Measurements from ENCODE around the gene PDC.
"Not testable (repeated sequence)": the region's sequence is repeated elsewhere in the genome, so short reads cannot be mapped to it uniquely, and the experiment has no call there.

Gene PDC

DNA sequence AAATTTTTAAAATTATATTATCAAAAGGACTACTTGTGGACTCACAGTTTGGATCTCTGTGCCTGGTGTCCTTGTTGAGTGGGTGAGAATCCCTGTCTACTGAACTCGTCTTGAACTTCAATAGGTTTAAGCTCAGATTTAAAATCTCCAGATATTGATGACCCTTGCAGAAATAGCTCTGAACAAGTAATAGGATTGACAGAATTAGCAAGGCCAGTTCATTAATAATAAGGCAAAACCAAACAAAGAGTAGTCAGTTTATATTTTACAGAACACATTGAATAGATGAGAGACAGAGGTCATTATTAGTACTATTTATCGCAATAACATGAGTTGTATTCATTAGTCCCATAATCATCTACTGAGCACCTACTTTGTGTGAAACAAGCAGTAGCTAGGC, at the start of gene PDC:
PDC (minus strand) TSS at position 101 of the 400 bp plus-strand sequence. CDS start 11,655 bp downstream, outside the sequence.
- DNase-seq, result no peak

DNA sequence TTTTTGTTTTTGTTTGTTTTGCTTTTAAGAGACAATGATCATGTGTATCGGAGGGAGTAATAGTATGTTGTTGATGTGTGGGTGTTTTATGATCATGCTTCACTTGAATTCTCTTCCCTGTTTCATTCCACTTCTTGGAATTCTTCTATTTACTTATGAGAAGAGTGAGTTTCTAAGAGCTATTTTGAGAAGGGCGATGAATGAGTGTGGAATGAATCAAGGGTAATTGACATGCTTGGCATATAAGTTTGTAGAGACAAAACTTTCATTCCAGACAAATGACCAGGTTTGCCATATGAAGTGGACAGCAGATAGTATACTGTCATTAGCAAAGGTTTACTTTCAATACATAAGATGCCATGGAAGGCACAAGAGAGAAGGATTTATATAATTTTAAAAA, 42.3 kb upstream of the PDC start:
- no peak for DNase-seq

DNA sequence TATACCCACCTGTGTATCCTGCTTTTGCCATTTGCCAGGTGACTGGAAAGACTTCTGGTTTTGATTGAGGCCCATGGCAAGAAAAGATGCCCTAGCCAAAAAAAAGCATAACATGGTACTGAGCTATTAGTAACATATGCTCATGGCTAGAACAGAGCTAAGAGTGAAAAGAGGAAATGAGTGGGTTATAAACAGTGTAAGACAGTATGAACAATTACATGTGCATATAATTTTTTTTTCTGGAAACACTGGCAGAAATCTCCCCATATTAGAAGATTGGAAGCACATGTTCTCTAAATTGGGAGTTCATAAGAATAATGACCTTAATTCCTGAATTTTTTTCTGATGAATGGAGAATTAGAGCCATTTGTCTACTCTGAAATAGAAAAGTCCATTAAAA, 41.2 kb upstream of the PDC start:
- DNase-seq, result no peak

DNA sequence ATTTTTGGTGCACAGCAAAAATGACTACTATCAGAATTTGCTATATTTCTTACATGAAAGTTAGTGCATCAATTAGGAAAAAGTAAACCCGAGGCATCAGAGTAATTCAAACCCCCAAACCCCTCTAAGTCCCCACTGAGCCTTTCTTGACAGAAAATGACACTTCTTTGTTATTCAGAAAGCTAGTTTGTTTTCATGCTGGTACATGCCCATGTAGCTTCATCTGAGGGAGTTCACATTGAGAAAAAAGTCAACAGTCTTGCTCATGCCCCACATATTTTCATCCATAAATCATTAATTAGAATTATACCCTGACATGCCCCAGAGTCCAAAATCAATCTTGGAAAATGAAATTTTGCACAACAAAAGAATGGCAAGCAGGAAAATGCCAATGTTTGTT, 39.9 kb upstream of the PDC start:
- DNase-seq, result no peak

DNA sequence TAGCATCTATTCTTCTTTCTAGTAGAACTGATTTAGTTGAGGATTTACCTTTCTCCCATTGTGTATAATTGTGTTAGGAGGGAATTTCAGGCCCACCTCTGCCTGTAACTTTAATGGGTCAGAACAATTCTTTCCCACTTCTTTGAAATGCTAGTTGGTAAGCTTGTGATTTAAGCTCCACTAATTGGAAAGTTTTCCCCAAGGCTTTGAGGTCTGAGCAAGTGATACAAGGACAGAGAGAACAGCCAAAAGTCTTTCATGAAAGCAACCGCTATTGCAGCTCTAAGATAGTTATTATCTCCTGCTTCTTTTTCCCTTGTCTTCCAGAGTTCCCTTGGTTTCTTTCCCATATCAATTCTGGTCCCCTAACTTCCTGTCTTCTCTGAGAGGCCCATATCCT, 38.7 kb upstream of the PDC start:
- DNase-seq, result no peak

DNA sequence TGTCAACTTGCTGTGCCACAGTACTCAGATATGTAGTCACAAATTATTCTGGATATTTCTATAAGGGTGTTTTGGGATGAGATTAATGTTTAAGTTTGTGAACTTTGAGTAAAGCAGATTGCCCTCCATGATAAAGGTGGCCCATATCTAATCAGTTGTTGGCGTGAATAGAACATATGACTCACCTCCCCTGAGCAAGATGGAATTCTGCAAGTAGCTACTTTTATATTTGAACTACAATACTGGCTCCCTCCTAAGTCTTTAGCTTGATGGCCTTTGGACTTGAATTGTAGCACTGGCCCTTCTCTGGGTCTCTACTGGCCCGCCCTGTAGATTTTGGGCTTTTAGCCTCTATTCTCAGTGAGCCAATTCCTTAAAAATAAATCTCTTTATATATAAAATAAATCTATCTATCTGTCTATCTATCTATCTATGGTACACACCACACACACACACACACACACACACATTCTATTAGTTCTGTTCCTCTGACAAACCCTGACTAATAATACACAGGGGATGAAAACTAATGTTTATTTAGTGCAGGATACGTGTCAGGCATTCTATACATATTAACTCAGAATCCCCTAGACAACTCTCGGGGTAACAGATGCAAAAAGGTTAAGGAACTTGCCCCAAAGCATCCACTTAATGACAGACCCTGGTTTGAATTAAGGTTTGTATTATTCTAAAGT, 37.9 kb upstream of the PDC start:
- no peak for DNase-seq

DNA sequence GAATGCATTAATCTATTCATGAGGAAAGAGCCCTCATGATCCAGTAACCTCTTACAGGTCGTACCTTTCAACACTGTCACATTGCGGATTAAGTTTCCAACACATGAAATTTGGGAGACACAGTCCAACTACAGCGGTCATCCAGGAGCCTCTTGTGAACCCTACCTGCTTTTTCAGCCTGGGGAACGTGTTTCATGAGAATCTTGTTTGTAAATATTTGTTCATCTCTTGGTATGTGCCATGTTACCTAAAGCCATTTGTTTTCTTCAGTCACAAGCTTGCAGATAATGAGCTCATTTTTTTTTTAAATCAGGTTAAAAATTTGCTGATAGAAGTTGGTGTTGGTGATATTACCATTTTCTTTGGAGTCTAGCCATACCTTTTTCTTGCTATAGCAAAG, 37.2 kb upstream of the PDC start:
- DNase-seq, result no peak

DNA sequence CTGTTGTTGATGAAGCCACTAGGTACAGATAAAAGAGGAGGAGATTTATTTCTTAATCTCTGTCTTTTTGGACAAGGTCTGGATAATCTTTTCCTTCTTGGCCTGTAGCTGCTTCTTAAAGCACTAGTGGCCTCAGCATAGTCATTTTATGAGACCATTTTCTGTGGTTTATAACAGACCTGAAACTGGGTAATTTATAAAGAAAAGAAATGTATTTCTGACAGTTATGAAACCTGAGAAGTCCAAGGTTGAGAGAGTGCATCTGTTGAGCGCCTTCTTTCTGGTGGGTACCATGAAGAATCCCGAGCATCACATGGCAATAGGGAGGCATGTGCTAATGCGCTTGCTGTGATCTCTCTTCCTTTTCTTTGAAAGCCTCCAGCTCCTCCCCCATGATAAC, 36.7 kb upstream of the PDC start:
- no peak for DNase-seq

DNA sequence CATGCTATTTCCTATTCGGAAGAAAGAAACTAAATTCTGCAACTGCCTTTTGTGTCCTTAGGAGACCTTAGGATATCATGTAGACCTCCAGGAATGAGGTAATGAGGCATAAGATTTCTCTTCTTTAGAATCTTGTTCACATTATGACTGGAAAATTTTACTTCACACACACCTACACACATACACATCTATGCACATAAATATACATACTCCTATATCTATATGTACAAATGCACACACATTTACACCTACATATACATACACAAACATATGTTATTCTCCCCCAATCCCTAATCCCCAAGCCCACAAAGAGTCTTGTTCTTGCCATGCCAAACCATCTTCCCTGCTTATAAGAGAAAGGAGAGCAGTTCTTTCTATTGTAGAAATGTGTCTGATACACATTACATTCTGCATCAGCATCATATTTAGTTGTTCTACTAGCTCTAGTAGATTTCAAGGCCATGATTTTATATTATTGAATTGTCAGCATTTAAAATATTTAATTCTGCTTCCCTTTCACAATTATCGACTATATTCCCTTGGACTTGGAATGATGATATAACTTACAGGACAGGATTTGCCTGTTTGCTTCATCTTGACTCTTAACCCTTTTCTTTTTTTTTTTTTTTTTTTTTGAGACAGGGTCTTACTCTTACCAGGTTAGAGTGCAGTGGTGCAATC, 35.4 kb upstream of the PDC start:
- DNase-seq, result no peak

DNA sequence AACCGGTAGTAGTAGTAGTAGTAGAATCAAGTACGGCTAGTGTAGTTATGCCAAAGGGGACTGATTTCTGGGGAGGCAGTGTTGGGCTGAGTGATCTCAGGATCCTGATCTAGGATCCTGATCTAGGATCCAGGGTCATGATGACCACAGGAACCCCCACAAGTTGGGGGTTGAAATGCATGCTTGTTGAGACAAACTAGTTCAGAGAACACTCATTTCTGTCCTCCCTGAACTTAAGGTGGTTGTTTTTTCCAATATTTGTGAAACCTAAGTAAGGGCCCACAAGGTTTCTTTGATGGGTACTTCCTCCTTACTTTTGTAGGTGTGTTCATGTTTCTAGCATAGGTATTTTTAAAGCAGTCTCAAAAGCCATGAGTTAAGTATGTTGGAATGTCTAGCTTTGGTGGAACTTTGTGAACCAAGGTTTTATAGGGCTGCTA, 33.9 kb upstream of the PDC start:
- DNase-seq, result no peak

DNA sequence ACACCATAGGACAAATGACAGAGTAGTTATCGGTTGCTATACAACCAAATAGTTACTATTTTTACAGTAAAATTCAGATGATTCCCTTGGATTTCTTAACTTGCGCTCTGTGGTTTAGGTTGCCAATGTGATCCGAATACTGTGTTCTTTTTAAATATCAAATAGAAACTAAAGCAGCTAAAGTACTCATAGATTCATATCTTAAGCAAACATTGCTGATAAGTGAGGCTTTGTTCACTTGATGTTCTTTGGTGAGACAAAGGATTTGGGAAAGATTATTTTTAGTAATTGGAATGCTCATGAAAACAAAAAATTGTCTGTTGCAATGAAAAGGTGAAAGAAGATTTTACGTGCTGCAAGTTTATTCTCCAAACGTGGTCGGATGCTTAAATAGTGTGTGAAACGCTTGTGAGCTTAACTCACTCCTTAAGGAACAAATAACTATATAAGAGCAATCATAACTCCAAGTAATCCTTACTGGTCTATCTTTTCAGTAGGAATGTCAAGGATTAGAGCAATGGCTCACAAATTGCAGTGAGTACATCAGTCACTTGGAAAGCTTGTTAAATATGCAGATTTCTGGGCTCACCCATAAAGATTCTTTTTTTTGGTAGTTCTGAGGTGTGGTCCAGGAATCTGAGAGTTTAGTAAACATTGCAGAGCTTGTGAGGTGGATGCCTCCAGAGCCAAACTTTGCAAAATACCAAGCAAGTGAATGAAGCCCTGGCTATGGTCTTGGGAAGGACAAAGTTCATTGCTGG, 31.8 kb upstream of the PDC start:
- DNase-seq, result no peak

DNA sequence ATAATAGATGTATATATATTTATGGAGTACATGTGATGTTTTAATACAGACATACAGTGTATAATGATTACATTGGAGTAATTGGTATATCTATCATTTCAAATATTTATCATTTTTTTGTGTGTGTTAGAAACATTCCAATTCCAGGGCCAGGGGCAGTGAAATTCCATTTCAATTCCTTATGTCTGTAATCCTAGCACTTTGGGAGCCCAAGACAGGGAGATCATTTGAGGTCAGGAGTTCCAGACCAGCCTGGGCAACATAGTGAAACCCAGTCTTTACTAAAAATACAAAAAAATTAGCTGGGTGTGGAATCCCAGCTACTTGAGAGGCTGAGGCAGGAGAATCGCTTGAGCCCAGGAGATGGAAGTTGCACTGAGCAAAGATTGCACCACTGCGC, 30.4 kb upstream of the PDC start:
- DNase-seq, result no peak

DNA sequence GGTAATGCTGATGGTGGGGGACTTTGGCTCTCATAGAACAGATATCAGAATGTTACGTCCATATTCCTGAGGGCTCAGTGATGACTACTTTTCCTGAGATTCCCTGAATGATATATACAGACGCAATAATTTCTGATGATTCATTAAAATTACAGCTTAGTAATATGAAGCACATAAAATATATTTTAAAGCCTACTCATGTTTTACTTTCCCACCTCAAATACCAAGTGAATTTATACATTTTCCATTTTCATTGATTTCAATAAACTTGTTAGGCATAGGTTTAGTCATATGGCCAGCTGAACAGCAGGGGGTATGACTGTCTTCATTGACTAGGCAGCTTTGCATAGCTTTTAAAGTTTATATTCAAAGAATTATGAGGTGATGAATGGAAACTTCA, 26.2 kb upstream of the PDC start:
- no peak for DNase-seq

DNA sequence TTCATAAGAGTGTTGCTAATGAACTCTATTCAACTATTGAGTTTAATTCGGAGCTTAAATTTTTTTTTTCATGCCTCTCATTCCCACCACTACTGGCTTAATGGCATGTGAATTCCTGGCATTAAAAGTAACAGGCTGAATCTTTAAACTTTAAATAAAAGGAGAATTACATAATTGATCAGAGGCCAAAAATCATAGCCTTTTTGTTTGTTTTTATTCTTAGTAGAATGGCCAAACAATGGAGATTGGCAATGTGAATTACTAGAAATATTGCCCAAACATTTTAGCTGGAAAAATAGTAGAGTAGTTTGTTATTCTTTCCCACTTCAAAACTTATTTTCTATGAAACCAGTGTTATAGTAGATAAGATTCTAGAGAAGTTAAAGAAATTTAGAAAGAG, 25.1 kb upstream of the PDC start:
- DNase-seq, result no peak

DNA sequence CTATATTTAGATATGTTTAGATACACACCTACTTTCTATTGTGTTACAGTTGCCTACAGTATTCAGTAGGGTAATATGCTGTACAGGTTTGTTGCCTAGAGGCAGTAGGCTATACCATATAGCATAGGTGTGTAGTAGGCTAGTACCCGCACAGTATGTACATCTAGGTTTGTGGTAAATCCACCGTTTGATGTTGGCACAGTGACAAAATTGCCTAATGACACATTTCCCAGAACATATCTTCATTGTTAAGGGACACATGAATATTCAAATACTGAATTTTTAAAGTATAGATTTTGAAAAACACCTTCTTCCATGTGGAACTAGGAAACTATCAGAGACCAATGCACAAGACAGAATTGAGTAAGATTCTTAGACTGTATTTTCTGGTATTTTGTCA, 22.6 kb upstream of the PDC start:
- DNase-seq, result no peak

DNA sequence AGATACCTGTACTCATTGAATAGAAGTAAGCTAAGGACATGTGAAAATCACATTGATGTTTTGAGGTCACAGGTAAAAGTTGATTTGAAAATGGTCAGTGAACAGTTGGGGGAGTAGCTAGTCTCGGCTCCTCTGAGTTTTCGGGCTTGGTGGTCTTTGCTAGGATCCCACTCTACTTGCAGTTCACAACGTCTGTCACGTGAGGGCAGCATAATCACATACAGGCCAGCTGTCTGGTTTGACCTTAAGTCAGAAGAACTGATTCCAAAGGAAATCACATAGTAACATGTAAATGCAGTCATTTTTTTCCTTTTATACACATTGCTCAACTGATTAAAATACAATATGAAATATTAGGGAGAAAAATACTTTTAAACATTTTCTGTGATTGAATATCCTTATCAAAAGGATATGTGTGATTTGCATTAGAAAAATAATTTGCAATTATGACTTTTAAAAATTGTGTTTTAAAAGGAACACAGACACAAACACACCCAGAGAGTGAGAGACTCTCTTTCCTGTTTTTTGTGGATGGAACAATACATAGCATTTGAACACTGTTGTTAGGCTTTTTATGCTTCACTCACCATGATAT, 21.8 kb upstream of the PDC start:
- peak; percentile 4 for DNase-seq

DNA sequence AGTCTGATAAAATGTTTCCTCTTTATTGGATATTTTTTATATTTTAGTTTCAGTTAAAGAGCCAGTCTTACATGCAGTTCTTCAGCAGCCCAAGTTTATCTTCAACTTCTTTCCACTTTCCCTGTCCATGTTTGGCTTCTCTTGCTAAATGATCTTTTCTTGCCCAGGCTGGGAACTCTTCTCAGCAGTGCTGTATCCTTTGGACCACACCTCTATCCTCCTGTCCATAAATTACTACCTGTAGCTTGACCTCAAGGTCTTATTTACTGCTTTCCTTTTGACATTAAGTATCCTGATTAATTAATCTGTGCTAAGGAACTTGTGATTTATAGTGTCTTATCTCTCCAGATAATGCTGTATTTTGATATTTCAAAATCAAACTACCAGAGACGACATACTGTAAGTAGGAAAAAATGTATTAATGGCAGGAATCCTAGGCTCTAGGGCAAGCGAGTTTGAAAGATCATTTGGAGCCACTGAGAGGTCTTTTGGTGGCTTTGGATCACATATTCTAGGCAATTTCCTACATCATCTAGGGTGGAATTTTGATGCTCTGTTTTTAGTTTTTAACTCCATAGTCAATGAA, 20.5 kb upstream of the PDC start:
- no peak for DNase-seq

DNA sequence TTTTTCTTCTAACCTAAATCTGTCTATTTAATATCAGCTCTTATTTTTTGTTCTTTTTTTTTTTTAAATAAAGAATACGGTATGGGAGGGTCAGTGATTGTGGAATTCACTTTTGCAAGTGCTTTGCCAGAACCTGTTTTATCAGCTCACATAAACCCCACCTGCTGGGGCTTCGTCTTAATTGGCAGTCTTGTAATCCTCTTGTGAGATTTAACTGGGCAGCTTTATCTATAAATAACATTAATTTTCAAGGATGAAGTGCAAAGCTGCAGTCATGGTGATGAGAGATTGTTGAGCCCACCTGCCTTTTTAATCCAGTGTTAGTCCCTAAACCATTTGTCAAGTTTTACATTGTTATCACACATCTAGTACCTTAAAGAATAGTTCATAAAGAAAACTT, 18.2 kb upstream of the PDC start:
- DNase-seq, result no peak

DNA sequence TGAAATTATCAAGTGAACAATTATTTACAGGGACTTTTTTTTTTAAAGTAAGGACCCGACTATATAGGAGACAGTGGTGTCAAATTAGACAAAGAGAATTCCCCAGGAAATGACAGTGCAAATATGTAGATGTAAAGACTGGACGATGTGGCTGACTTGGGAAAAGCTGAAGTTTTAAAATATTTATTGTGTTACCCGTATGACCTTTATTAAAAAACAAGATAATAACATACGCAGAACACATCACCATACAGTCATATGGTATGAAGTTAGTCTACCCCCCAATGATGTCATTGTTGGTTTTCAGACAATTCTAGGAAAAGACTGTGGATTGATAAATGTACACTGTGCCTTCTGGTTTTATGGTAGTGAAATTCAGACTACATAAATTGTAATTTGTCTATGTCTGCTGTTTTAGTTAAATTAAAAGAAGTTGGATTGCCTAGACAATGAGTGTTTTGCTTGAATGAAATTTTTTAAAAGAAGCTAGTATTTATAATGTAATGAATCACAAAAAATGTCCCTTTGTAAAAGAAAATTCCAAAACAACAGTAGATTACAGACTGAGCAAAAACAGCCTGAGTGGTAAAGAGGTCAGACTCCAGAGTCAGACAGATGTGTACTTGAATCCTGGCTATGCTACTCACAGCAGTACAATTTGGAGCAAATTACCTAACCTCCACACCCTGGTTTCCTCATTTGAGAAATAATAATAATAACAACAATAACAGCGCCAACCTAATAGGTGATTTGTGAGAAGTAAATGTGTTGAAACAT, 15.5 kb upstream of the PDC start:
- no peak for DNase-seq

DNA sequence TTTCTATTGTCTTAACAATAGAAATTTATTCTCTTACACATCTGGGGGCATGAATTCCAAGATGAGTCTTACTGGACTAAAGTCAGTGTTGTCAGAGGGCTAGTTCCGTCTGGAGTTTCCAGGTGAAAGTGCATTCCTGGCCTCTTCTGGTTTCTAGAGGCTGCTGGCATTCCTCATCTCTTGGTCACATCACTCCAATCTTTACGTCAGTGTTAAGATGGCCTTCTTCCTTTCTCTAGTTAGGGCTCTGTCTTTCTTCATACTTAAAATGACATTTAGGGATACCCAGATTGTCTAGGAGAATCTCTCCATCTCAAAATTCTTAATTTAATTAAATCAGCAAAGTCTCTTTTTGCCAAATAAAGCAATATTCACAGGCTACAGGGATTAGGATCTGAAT, 13.3 kb upstream of the PDC start:
- no peak for DNase-seq

DNA sequence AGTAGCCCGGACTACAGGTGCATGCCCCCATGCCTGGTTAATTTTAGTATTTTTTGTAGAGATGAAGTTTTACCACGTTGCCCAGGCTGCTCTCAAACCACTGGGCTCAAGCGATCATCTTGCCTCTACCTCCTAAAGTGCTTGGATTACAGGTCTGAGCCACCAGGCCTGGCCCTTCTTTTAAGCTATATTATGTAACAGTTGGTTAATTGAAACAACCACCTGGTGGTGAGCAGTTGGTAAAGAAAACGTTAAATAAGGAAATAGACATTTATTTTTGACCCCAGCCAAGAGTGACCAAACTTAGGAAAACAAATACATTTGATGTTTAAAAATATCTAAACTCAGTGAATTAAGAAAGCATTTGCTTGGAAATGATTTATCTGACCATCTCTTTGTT, 12.1 kb upstream of the PDC start:
- no peak for DNase-seq

DNA sequence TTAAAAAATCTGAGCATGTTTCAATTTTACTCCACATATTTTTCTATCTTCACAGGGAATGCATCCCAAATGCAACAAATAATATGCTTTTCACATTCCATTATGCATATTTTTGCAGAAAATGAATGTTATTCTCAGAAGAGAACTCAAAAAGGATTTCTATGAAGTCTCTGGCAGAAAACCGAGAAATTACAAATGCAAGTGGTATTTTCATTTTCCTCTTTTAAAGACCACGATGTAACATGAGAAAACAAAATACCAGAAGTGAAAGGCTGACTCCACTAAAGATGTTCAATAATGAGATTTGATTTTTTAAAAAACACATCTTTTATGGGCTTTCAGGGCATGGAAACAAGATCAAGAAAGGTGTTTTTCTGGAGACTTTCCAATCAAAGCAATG, 5.0 kb upstream of the PDC start:
- DNase-seq, result no peak

DNA sequence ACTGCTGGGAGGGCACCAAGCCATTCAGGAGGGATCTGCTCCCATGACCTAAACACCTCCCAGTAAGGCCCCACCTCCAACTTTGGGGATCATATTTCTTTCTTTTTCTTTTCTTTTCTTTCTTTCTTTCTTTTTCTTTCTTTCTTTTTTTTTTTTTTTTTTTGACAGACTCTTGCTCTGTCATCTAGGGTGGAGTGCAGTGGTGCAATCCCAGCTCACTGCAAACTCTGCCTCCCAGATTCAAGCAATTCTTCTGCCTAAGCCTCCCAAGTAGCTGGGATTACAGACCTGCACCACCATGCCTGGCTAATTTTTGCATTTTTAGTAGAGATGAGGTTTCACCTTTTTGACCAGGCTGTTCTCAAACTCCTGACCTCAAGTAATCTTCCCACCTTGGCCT, 4.6 kb upstream of the PDC start:
- not testable (repeated sequence) for DNase-seq
